CD14-positive monocyte (primary cell): ENCODE data around the gene SCNN1A. TPM values are rescaled to one million over a fixed set of nuclear protein-coding genes. Genes with fewer than 3 reads are reported as not detected.

Experiments
- DNase-seq, 3 donors: peaks; one replicate each; pipeline ENCODE4 v3.0.0-alpha.2; 2011 to 2022
- H2AFZ ChIP-seq: 2 replicates; pipeline ENCODE4 v1.6.0; 2012; ENCODE audit warnings: mild to moderate bottlenecking, low read depth, low read length, inconsistent platforms; ENCODE audit not compliant: insufficient read depth, poor library complexity, severe bottlenecking
- H3K27ac ChIP-seq, 2 donors: 1 replicate in 1 of 2; 2 replicates in 1 of 2; pipeline ENCODE4 v1.5.1; 2012 to 2013; ENCODE audit warnings: low read length in 2 of 2, control low read depth in 1 of 2, inconsistent platforms in 1 of 2, low read depth in 1 of 2, mild to moderate bottlenecking in 1 of 2
- H3K27me3 ChIP-seq, 2 donors: one replicate each; pipeline versions ENCODE4 v1.6.0 to v1.6.1; 2011 to 2013; ENCODE audit warnings: low read length in 2 of 2; ENCODE audit not compliant: control insufficient read depth in 2 of 2, insufficient read depth in 2 of 2
- H3K36me3 ChIP-seq, 2 donors: replicated peaks in 1 of 2; 1 replicate in 1 of 2; 2 replicates in 1 of 2; pipeline versions ENCODE4 v1.5.1 to v1.6.1; 2012 to 2013; ENCODE audit warnings: low read length in 2 of 2, control low read depth in 1 of 2, inconsistent platforms in 1 of 2, mild to moderate bottlenecking in 1 of 2; ENCODE audit not compliant: insufficient read depth in 2 of 2, control insufficient read depth in 1 of 2
- H3K4me1 ChIP-seq, 2 donors: 1 replicate in 1 of 2; 2 replicates in 1 of 2; pipeline versions ENCODE4 v1.5.1 to v1.6.1; 2012 to 2013; ENCODE audit warnings: low read length in 2 of 2, control low read depth in 1 of 2, inconsistent platforms in 1 of 2, mild to moderate bottlenecking in 1 of 2, moderate library complexity in 1 of 2; ENCODE audit not compliant: insufficient read depth in 2 of 2, control insufficient read depth in 1 of 2
- H3K4me2 ChIP-seq: replicated peaks from 2 replicates; pipeline ENCODE3; 2012; ENCODE audit warnings: low read length, moderate library complexity, mild to moderate bottlenecking; ENCODE audit not compliant: poor library complexity, severe bottlenecking; ENCODE audit errors: extremely low read depth
- H3K4me3 ChIP-seq, 3 experiments: fragments of 200-600 bp in 1 of 3; sonication (generic) in 1 of 3; replicated peaks in 1 of 3; 1 replicate in 2 of 3; 2 replicates in 1 of 3; pipeline ENCODE4 v1.5.1; 2011 to 2013; ENCODE audit warnings: low read length in 3 of 3, mild to moderate bottlenecking in 3 of 3, control low read depth in 2 of 3, low read depth in 2 of 3, inconsistent platforms in 1 of 3, moderate library complexity in 1 of 3
- H3K79me2 ChIP-seq: 2 replicates; pipeline ENCODE4 v1.6.0; 2012; ENCODE audit warnings: mild to moderate bottlenecking, control low read depth, inconsistent platforms, low read length, moderate library complexity; ENCODE audit not compliant: insufficient read depth
- H3K9ac ChIP-seq: 2 replicates; pipeline ENCODE4 v1.6.0; 2017; ENCODE audit warnings: low read length, mild to moderate bottlenecking; ENCODE audit not compliant: insufficient read depth, poor library complexity, severe bottlenecking
- H3K9me3 ChIP-seq, 2 donors: replicated peaks in 1 of 2; 1 replicate in 1 of 2; 2 replicates in 1 of 2; pipeline versions ENCODE4 v1.5.1 to v1.6.1; 2012 to 2013; ENCODE audit warnings: low read length in 2 of 2, control low read depth in 1 of 2; ENCODE audit not compliant: control insufficient read depth in 1 of 2, insufficient read depth in 1 of 2
- H4K20me1 ChIP-seq: 2 replicates; pipeline ENCODE4 v1.6.0; 2012; ENCODE audit warnings: mild to moderate bottlenecking, low read length, control low read depth, moderate library complexity; ENCODE audit not compliant: insufficient read depth
- H3K27ac Mint-ChIP-seq, 7 donors: one replicate each; pipeline ENCODE4 v1.8.0; 2020; ENCODE audit warnings: mild to moderate bottlenecking in 7 of 7, mixed read lengths in 7 of 7, moderate library complexity in 6 of 7, inconsistent platforms in 2 of 7
- H3K27me3 Mint-ChIP-seq, 3 donors: one replicate each; pipeline ENCODE4 v1.8.0; 2021 to 2022; ENCODE audit warnings: low read depth in 3 of 3, mild to moderate bottlenecking in 3 of 3, mixed read lengths in 3 of 3, moderate library complexity in 3 of 3, inconsistent platforms in 1 of 3
- H3K36me3 Mint-ChIP-seq, 2 donors: one replicate each; pipeline ENCODE4 v1.8.0; 2020; ENCODE audit warnings: mixed read lengths in 2 of 2, inconsistent platforms in 1 of 2, mild to moderate bottlenecking in 1 of 2
- H3K4me1 Mint-ChIP-seq: one replicate; pipeline ENCODE4 v1.8.0; 2020; ENCODE audit warnings: mild to moderate bottlenecking, mixed read lengths
- H3K4me3 Mint-ChIP-seq, 2 donors: one replicate each; pipeline ENCODE4 v1.8.0; 2020; ENCODE audit warnings: mild to moderate bottlenecking in 2 of 2, mixed read lengths in 2 of 2, moderate library complexity in 1 of 2
- H3K9me3 Mint-ChIP-seq, 7 donors: one replicate each; pipeline ENCODE4 v1.8.0; 2020 to 2022; ENCODE audit warnings: mixed read lengths in 7 of 7, mild to moderate bottlenecking in 6 of 7, moderate library complexity in 6 of 7, inconsistent platforms in 2 of 7
- CTCF ChIP-seq: fragments of 200-600 bp; IDR thresholded peaks from one replicate; pipeline ENCODE4 v1.8.0; 2022; ENCODE audit warnings: antibody characterized with exemption, mild to moderate bottlenecking
- WGBS: methylation state at CpG from one replicate; pipeline ENCODE4 v1.1.5; 2013; ENCODE audit warnings: missing lambda C conversion rate; ENCODE audit not compliant: insufficient coverage; 5-methylcytosine and 5-hydroxymethylcytosine counted together
- intact Hi-C, 2 donors: fragments of 100-400 bp; cut with micrococcal nuclease; formaldehyde crosslinking; loops; one replicate each; pipeline versions ENCODE4 v1.15.0 to v1.15.1; 2023
- polyA plus RNA-seq, 3 donors: library from polyadenylated mRNA; depleted of rRNA in 1 of 3; unstranded in 2 of 3; stranded (reverse) in 1 of 3; fragments of 300-500 nt in 2 of 3; fragments of >200 nt in 1 of 3; fragmentation: Illumina TruSeq in 2 of 3; gene quantifications; 1 replicate in 2 of 3; 2 replicates in 1 of 3; pipeline ENCODE4 v1.2.3, GENCODE V29; 2012 to 2021

Gene SCNN1A
- polyA plus RNA-seq, 3 donors = 0.11 to 0.68 (median 0.63) TPM

GRCh38 chr12:6390084-6390799 lies 14.9 kb upstream of the SCNN1A start:
- Histone ChIP-seq H3K79me2 (peaks cover 47% of the 10 kb centered on the region), H3K4me3 (no peak overlapping the region), H3K9ac (no peak overlapping the region), H3K27me3 (no peaks in the 10 kb centered on the region), H2AFZ (no peak overlapping the region), H3K27ac (peak overlapping the region in 1 of 2 donors; percentile 26), H3K4me2 (no peak overlapping the region), H3K4me1 (peaks cover 49 to 73% of the 10 kb centered on the region in 2 donors), H3K9me3 (no peaks in the 10 kb centered on the region), H4K20me1 (peaks cover 83% of the 10 kb centered on the region), H3K36me3 (peaks cover 57 to 72% of the 10 kb centered on the region in 2 donors)
- H3K4me1 Mint-ChIP-seq = peaks cover 82% of the 10 kb centered on the region
- peaks cover 0 to 5% (median 0%) of the 10 kb centered on the region in 3 donors for H3K27me3 Mint-ChIP-seq
- intact Hi-C loops = no loop called here
- TF ChIP-seq CTCF = no peak
- H3K4me3 Mint-ChIP-seq = no peak overlapping the region
- peaks cover 50 to 75% of the 10 kb centered on the region in 2 donors for H3K36me3 Mint-ChIP-seq
- WGBS = 88% methylated on average over 12 of the region's 15 CpGs
- peak overlapping the region in 5 of 7 donors; percentile 37 to 83 (median 81) for H3K27ac Mint-ChIP-seq
- DNase-seq = no peak
- no peaks in the 10 kb centered on the region for H3K9me3 Mint-ChIP-seq

- Mint-ChIP-seq H3K4me3 (no peak overlapping the region), H3K36me3 (peaks cover 49 to 65% of the 10 kb centered on the region in 2 donors), H3K9me3 (no peaks in the 10 kb centered on the region), H3K27ac (peak overlapping the region in 2 of 7 donors; percentile 22 to 60), H3K4me1 (peaks cover 85% of the 10 kb centered on the region), H3K27me3 (peaks cover 0 to 3% (median 0%) of the 10 kb centered on the region in 3 donors)
- no peak overlapping the region for H3K9ac ChIP-seq
- TF ChIP-seq CTCF = no peak
- 92% methylated on average over 3 of the region's 7 CpGs for WGBS
- peak overlapping the region in 1 of 2 donors; percentile 9 for H3K27ac ChIP-seq
- H3K9me3 ChIP-seq = no peaks in the 10 kb centered on the region
- no peak overlapping the region for H2AFZ ChIP-seq
- no peak overlapping the region for H3K4me3 ChIP-seq
- peaks cover 71% of the 10 kb centered on the region for H3K79me2 ChIP-seq
- no peaks in the 10 kb centered on the region for H3K27me3 ChIP-seq
- peaks cover 78% of the 10 kb centered on the region for H4K20me1 ChIP-seq
- no peak overlapping the region for H3K4me2 ChIP-seq
- intact Hi-C loops = no loop called here
- peaks cover 54 to 77% of the 10 kb centered on the region in 2 donors for H3K4me1 ChIP-seq
- peaks cover 57 to 62% of the 10 kb centered on the region in 2 donors for H3K36me3 ChIP-seq
- DNase-seq = no peak
Observed at GRCh38 chr12:6387541-6387940, 12.2 kb upstream of the SCNN1A start.
